LNCAP (cell line): Measurements from ENCODE around the gene ZNF783.
A peak's percentile ranks its signal among the peaks of the same experiment; 100 is the strongest.

Experiments used
- TF ChIP-seq, protein P1 (sequence below): fragments of 450-650 bp; IDR thresholded peaks from 2 replicates; pipeline ENCODE4 v1.5.1; 2017; ENCODE audit warnings: mild to moderate bottlenecking

Gene ZNF783

GRCh38 chr7:149280661-149281507 is 18.9 kb downstream of the ZNF783 start:
- TF ChIP-seq, protein P1, sequence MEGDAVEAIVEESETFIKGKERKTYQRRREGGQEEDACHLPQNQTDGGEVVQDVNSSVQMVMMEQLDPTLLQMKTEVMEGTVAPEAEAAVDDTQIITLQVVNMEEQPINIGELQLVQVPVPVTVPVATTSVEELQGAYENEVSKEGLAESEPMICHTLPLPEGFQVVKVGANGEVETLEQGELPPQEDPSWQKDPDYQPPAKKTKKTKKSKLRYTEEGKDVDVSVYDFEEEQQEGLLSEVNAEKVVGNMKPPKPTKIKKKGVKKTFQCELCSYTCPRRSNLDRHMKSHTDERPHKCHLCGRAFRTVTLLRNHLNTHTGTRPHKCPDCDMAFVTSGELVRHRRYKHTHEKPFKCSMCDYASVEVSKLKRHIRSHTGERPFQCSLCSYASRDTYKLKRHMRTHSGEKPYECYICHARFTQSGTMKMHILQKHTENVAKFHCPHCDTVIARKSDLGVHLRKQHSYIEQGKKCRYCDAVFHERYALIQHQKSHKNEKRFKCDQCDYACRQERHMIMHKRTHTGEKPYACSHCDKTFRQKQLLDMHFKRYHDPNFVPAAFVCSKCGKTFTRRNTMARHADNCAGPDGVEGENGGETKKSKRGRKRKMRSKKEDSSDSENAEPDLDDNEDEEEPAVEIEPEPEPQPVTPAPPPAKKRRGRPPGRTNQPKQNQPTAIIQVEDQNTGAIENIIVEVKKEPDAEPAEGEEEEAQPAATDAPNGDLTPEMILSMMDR: no peak

- TF ChIP-seq, protein P1: no peak
These were observed 19.7 kb downstream of the ZNF783 start for GRCh38 chr7:149281508-149282330.

DNA sequence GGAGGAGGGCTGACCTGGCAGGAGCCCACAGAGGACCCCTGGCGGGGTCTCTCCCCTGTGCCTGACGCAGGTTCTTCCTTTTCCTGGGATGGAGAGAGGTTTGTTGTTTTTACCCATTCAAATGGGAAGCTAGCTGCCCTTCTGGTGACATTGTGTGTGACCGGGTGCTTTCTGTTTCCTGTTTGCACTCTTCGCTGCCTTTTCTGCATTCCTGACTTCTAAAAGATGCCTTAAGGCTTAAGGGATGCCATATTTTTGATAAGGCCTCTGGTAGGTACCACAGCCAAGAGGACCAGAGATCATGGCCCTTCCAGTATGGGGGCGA is 20.3 kb downstream of the ZNF783 start:
- TF ChIP-seq, protein P1: no peak

DNA sequence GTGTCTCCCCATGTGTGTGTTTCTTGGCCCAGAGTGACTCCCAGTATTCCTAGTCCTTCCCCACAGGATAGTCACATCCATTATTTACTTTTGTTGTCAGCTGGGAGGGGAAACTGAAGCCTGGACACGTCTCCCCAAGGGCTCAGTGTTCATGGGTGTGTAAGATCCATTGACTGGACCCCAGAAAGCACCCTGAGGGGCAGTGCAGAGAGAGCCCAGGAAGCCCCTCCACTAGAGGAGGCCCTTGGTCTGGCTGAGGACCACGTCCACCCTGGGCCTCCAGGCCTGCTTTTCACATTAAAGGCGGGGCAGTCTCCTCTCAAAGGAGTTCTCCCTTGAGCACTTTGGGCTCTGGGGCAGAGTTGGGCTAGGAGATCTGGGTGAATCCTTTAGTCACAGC is 21.3 kb downstream of the ZNF783 start:
- TF ChIP-seq, protein P1: no peak

DNA sequence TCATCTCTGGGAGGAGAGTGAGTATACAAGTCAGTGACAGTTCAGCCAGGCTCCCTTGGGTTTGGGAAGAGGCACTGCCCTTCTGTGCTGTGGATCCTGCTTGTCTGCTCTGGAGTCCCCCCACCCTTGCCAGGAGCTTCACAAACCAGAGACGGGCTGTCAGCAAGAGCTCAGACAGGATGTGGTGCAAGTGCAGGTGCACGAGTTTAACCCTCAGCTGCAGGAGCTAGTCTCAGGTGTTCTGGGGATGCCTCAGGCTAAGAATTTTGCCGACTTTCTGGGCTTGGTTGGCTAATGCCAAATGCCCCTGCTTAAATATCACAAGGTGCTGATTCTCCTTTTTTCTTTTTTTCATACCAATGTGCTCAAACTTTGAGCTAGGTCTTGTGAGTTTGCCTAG is 22.3 kb downstream of the ZNF783 start:
- TF ChIP-seq, protein P1: no peak

DNA sequence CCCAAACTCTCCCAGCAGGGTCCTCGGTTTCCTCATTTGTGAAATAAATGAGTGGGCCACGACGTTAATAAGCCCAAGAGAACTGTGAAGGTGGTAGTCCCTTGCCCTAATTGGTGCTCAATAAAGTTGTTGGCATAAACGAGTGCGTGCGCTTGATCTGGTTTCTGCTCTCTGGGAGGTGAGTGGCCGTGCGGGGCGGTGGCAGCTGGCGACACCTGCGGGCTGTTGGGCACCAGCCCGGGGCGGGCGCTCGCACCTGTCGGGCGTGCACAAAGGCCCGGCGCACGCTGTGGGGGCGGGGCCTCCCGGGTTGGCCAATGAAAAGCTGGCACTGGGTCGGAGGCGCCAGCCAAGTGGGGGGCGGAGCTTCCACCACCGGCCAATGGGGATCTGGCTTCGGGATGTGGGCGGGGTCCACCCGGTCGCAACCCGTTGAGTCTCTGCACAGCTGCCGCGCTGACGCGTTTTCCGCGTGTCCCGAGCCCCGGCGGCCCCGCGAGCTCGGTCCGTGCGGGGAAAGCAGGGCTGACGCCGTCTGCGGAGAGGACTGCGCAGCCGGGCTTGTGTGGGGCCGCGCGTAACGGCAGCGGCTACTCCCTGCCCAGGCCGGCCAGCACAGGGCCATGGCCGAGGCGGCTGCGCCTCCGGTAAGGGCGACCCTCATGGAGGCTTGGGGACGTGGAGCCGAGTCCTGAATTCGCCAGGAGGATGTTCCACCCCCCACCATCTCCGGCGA is 23.0 kb downstream of the ZNF783 start:
- TF ChIP-seq, protein P1: peak; percentile 35; the same call in 1 of the 2 replicates

DNA sequence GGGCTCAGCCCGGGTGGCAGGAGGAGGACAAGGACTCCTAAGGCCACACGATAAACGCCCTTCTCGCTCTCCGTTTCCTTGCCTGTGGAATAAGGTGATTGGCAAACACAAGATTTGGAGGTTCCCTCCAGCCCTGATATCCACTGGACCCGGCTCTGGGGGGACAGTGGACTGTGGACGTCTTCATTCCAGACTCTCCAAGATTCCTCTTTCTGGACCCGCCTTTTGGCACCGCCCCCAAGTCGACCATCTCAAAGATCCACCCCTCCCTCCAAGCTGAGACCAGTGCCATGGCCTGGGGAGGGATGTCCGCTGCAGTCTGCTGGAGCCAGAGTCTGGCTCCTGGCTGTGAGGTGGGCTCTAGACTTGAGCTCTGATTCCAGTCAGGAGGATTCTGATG is 23.6 kb downstream of the ZNF783 start:
- TF ChIP-seq, protein P1: no peak
